ENCODE measurements around the gene MLH1.

MLH1 gene

DNA sequence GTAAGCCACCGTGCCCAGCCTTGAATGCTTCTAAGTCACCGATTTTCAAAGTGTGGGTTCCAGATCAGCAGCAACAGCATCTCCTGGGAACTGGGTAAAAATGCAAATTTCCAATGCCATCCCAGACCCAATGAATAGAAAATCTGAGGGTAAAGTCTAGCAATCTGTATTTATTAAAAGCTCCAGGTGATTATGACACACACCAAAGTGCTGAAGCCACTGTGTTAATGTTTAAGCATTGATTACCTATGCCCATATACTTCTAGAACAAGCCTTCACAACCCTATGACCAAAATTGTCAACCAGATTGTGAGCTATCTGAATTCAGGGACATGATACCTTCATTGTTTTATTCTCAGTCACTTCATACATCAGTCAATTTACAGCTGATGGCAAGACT is 94.6 kb downstream of the MLH1 start:
- H3K4me3 ChIP-seq (ENCODE audit: low read depth, low read length): no peak overlapping the region
- TF ChIP-seq, protein P1, sequence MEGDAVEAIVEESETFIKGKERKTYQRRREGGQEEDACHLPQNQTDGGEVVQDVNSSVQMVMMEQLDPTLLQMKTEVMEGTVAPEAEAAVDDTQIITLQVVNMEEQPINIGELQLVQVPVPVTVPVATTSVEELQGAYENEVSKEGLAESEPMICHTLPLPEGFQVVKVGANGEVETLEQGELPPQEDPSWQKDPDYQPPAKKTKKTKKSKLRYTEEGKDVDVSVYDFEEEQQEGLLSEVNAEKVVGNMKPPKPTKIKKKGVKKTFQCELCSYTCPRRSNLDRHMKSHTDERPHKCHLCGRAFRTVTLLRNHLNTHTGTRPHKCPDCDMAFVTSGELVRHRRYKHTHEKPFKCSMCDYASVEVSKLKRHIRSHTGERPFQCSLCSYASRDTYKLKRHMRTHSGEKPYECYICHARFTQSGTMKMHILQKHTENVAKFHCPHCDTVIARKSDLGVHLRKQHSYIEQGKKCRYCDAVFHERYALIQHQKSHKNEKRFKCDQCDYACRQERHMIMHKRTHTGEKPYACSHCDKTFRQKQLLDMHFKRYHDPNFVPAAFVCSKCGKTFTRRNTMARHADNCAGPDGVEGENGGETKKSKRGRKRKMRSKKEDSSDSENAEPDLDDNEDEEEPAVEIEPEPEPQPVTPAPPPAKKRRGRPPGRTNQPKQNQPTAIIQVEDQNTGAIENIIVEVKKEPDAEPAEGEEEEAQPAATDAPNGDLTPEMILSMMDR (IDR thresholded peaks at IDR 0.05; ENCODE audit: borderline replicate concordance, insufficient read depth, low read depth, low read length): no peak

DNA sequence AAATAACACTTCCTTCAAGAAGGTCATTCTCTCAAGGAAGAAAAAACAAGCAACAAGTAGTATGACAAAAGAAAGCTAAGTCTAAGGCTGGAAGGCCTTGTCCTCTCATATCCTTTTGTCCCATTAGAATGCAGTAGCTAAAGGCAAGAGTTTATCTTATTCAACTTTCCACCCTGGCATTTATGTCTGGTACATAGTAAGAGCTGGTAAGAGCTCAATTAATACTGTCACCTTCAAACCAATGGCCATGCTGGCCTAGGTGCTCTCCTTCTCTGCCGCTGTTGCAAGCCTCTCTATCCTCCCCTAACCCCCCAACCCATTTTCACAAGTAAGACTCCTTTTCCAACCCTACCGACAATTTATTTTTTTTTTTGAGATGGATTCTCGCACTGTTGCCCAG is 99.2 kb downstream of the MLH1 start:
- H3K4me3 ChIP-seq (ENCODE audit: low read depth, low read length): no peak overlapping the region
- TF ChIP-seq, protein P1 (IDR thresholded peaks at IDR 0.05; ENCODE audit: borderline replicate concordance, insufficient read depth, low read depth, low read length): no peak

DNA sequence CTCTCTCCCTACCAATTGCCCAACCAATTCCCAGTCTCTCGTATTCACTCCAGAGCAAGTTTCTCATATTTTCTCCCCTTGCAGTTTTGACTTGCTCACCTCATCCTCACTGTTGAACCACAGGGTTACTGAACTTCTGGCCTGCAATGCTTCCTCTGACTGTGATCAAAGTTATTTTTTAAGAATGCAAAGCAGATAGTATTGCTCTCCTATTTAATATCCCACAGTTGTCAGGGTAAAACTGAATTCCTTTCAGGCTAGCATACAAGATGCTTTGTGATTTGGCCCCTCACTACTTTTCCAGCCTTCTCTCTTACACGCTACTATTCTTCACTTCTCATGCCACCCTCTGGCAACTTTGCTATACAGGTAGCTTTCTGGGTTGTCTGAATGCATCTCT is 100.2 kb downstream of the MLH1 start:
- H3K4me3 ChIP-seq (ENCODE audit: low read depth, low read length): no peak overlapping the region
- TF ChIP-seq, protein P1 (IDR thresholded peaks at IDR 0.05; ENCODE audit: borderline replicate concordance, insufficient read depth, low read depth, low read length): no peak

DNA sequence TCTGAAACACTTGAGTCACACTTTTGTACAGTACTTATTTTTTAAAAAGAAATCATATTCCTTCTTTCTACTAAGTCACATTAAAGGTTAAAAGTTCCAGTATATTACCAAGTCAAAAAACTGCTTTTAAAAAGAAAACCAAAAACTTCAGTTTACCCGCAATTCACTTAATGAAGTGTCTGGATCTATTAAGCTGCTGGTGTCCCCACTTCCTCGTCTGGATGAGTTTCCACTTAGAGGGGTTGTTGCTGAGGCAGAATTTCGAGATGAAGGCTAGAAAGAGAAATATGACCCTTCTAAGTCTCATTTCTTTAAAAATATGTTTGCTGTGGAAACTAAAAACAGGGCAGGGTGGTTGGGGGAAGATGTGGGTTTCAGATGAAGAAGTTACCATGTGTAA is 101.3 kb downstream of the MLH1 start:
- TF ChIP-seq, protein P1 (IDR thresholded peaks at IDR 0.05; ENCODE audit: borderline replicate concordance, insufficient read depth, low read depth, low read length): no peak
- H3K4me3 ChIP-seq (ENCODE audit: low read depth, low read length): no peak overlapping the region

DNA sequence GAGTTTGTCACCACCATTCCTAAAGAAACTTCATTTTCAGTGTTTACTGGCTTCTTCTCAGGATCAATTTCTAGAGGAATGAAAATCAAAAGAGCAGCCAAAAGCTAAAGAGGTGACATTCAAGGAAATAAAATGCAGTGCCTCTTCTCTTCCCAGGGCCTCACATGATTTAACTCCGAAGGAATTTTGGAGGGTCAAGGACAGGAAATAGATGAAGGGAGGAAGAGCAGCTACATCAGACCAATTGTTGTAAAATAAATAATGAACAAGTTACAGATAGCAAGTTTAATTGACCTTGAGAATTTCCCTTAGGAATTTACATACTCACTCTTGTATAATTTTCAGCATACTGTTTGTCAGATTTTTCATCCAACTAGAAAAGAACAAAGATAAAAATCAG is 103.0 kb downstream of the MLH1 start:
- TF ChIP-seq, protein P1 (IDR thresholded peaks at IDR 0.05; ENCODE audit: borderline replicate concordance, insufficient read depth, low read depth, low read length): no peak
- H3K4me3 ChIP-seq (ENCODE audit: low read depth, low read length): no peak overlapping the region

DNA sequence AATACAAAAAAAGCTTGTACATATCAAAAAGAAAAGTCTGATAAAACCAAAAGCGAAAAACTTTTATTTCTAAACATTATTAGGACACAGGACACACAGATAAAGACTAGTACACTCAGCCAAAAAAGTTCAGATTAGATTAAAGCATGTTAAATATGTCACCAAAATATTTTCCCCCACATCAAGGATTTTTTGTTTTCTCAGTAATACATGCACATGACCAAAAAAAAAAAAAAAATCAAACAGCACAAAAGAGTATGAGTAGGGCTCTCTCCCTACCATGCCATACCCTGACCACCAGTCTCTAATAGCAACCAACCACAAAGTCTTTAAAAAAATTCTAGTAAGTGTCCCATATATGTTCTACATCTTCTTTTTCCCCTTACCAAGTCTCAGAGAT is 103.7 kb downstream of the MLH1 start:
- TF ChIP-seq, protein P1 (IDR thresholded peaks at IDR 0.05; ENCODE audit: borderline replicate concordance, insufficient read depth, low read depth, low read length): no peak

DNA sequence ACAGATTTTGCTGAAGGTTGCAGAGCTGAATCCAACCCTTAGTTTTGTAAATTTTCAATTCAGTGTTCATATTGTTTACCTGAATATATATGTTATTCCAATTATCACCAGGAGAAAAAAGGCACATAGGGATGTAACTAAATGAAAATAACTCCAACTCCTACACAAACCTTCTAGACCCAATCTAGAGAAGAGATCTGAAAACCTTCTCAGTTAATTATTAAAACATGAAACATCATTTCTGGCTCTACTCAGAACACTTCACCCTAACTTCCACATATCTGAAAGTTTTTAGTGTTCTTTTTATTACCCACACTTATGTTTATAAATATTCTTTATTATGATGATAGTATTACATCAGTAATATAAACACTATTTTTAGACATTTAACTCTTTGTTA is 104.5 kb downstream of the MLH1 start:
- TF ChIP-seq, protein P1 (IDR thresholded peaks at IDR 0.05; ENCODE audit: borderline replicate concordance, insufficient read depth, low read depth, low read length): no peak
- no peak overlapping the region for H3K4me3 ChIP-seq (ENCODE audit: low read depth, low read length)

More for the DNA sequence above, 103.7 kb downstream of the MLH1 start:
- no peak overlapping the region for H3K4me3 ChIP-seq (ENCODE audit: low read depth, low read length)

Data from GM12875 (cell line).